HCEC 1CT (cell line): ENCODE measurements around the gene TMEM125.

Experiments used
- DNase-seq: peaks from one replicate; pipeline ENCODE4 v3.0.0-alpha.2; 2017

Gene TMEM125

GRCh38 chr1:43313771-43314170 lies 44.0 kb downstream of the TMEM125 start:
- no peak for DNase-seq

GRCh38 chr1:43314233-43314632 lies 44.5 kb downstream of the TMEM125 start:
- DNase-seq = no peak

- DNase-seq = no peak
Measured at GRCh38 chr1:43315481-43315880, 45.7 kb downstream of the TMEM125 start.

GRCh38 chr1:43315963-43316737 lies 46.4 kb downstream of the TMEM125 start:
- DNase-seq = no peak

GRCh38 chr1:43316738-43317520 lies 47.1 kb downstream of the TMEM125 start:
- DNase-seq = no peak

GRCh38 chr1:43317817-43318471 lies 48.2 kb downstream of the TMEM125 start:
- DNase-seq = no peak

GRCh38 chr1:43318831-43319230 lies 49.0 kb downstream of the TMEM125 start:
- DNase-seq = no peak

GRCh38 chr1:43319288-43319687 lies 49.5 kb downstream of the TMEM125 start:
- DNase-seq = no peak

- DNase-seq = no peak
Measured at GRCh38 chr1:43319766-43320165, 50.0 kb downstream of the TMEM125 start.

GRCh38 chr1:43321331-43321891 lies 51.6 kb downstream of the TMEM125 start:
- no peak for DNase-seq

GRCh38 chr1:43322506-43322905 lies 52.7 kb downstream of the TMEM125 start:
- DNase-seq = no peak
